Ishikawa (cell line): Measurements from ENCODE around the gene COL28A1.

ENCODE experiments used
- CEBPB ChIP-seq: IDR thresholded peaks from 2 replicates; pipeline ENCODE4 v1.6.1; 2012
- CREB1 ChIP-seq: IDR thresholded peaks from 2 replicates; pipeline ENCODE4 v1.6.1; 2012; ENCODE audit warnings: low read depth
- EGR1 ChIP-seq: IDR thresholded peaks from 2 replicates; pipeline ENCODE4 v1.6.1; 2012
- EP300 ChIP-seq: IDR thresholded peaks from 2 replicates; pipeline ENCODE4 v1.6.1; 2012; ENCODE audit warnings: borderline replicate concordance
- FOXM1 ChIP-seq: IDR thresholded peaks from 2 replicates; pipeline ENCODE4 v1.6.1; 2012; ENCODE audit warnings: low read depth, borderline replicate concordance
- MAX ChIP-seq: IDR thresholded peaks from 2 replicates; pipeline ENCODE4 v1.6.1; 2012
- NFIC ChIP-seq: IDR thresholded peaks from 2 replicates; pipeline ENCODE4 v1.6.1; 2012
- RAD21 ChIP-seq: IDR thresholded peaks from 2 replicates; pipeline ENCODE4 v1.6.1; 2012; ENCODE audit warnings: low read depth
- REST ChIP-seq: IDR thresholded peaks from 2 replicates; pipeline ENCODE4 v1.6.1; 2012; ENCODE audit warnings: low read depth, mild to moderate bottlenecking
- TAF1 ChIP-seq: IDR thresholded peaks from 2 replicates; pipeline ENCODE4 v1.6.1; 2012; ENCODE audit warnings: low read depth, mild to moderate bottlenecking
- TCF12 ChIP-seq: IDR thresholded peaks from 2 replicates; pipeline ENCODE4 v1.6.1; 2012; ENCODE audit warnings: low read depth
- TEAD4 ChIP-seq: IDR thresholded peaks from 2 replicates; pipeline ENCODE4 v1.6.1; 2012
- USF1 ChIP-seq: IDR thresholded peaks from 2 replicates; pipeline ENCODE4 v1.6.1; 2012
- YY1 ChIP-seq: IDR thresholded peaks from 2 replicates; pipeline ENCODE4 v1.6.1; 2012; ENCODE audit warnings: low read depth
- ZBTB7A ChIP-seq: IDR thresholded peaks from 2 replicates; pipeline ENCODE4 v1.6.1; 2012; ENCODE audit warnings: low read depth

COL28A1 gene

GRCh38 chr7:7519056-7519455, 16.6 kb downstream of the COL28A1 start:
- TF ChIP-seq NFIC (no peak), CREB1 (no peak), FOXM1 (no peak), USF1 (no peak), YY1 (no peak), MAX (no peak), REST (no peak), CEBPB (no peak)

- TF ChIP-seq ZBTB7A: no peak
- TF ChIP-seq TCF12: no peak
These were observed 17.9 kb downstream of the COL28A1 start for GRCh38 chr7:7517754-7518153.

- TF ChIP-seq RAD21: no peak
- TF ChIP-seq USF1: no peak
- TF ChIP-seq ZBTB7A: no peak
- TF ChIP-seq TAF1: no peak
- no peak for TF ChIP-seq YY1
- no peak for TF ChIP-seq FOXM1
- TF ChIP-seq TEAD4: no peak
- no peak for TF ChIP-seq MAX
- no peak for TF ChIP-seq NFIC
- TF ChIP-seq CEBPB: no peak
- no peak for TF ChIP-seq EP300
- no peak for TF ChIP-seq TCF12
- no peak for TF ChIP-seq REST
These were observed 19.0 kb downstream of the COL28A1 start for GRCh38 chr7:7516662-7517061.

GRCh38 chr7:7516156-7516555, 19.5 kb downstream of the COL28A1 start:
- TF ChIP-seq TEAD4 (no peak), NFIC (no peak), FOXM1 (no peak), TAF1 (no peak), USF1 (no peak), TCF12 (no peak), MAX (no peak), YY1 (no peak), RAD21 (no peak)

- TF ChIP-seq TAF1 (no peak), CREB1 (no peak), RAD21 (no peak), MAX (no peak), TEAD4 (no peak), FOXM1 (no peak), ZBTB7A (no peak), EGR1 (no peak), EP300 (no peak), TCF12 (no peak), REST (no peak), CEBPB (no peak), USF1 (no peak), YY1 (no peak), NFIC (no peak)
These were observed 22.6 kb downstream of the COL28A1 start for GRCh38 chr7:7512861-7513597.
